ENCODE data around the gene DPPA2.

DNA sequence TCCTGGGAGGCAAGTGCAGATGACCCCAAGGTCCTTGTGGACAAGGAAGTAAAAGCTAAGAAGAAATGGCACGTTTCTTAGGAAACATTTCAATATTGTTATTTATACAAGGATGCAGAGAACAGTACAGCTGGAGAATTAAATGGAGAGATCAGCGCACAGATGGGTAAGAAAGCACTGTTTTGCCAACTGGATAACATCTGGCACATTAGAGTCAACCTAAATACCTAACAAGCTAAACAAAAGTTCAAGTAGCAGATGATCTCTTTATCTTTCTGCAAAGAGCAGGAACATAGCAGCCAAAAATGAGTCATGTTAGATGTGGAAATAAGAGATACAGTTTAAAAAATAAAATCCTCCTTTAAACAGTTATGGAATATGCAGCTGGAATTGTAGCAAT lies 36.7 kb upstream of the DPPA2 start:
- TF ChIP-seq, protein P1, sequence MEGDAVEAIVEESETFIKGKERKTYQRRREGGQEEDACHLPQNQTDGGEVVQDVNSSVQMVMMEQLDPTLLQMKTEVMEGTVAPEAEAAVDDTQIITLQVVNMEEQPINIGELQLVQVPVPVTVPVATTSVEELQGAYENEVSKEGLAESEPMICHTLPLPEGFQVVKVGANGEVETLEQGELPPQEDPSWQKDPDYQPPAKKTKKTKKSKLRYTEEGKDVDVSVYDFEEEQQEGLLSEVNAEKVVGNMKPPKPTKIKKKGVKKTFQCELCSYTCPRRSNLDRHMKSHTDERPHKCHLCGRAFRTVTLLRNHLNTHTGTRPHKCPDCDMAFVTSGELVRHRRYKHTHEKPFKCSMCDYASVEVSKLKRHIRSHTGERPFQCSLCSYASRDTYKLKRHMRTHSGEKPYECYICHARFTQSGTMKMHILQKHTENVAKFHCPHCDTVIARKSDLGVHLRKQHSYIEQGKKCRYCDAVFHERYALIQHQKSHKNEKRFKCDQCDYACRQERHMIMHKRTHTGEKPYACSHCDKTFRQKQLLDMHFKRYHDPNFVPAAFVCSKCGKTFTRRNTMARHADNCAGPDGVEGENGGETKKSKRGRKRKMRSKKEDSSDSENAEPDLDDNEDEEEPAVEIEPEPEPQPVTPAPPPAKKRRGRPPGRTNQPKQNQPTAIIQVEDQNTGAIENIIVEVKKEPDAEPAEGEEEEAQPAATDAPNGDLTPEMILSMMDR (conservative IDR thresholded peaks at IDR 0.05; ENCODE audit: low read depth, low read length) = no peak
- TF ChIP-seq EZH2 (IDR thresholded peaks at IDR 0.05; ENCODE audit: borderline replicate concordance, low read depth, low read length, poor library complexity, severe bottlenecking) = no peak
